DMS53 treated with DMSO at 0.1 percent for 48 hours (cell line): Measurements from ENCODE around the gene SLC49A3.
A peak's percentile ranks its signal among the peaks of the same experiment; 100 is the strongest.
"Not testable (repeated sequence)": the region's sequence is repeated elsewhere in the genome, so short reads cannot be mapped to it uniquely, and the experiment has no call there.

Experiments used
- DNase-seq: peaks from one replicate; lab custom pipeline; 2025; ENCODE audit not compliant: unreplicated experiment; lab: John Stamatoyannopoulos, UW

Gene SLC49A3

GRCh38 chr4:703336-704197 is 14.6 kb upstream of the SLC49A3 start:
- DNase-seq = no peak

GRCh38 chr4:702618-703048 is 13.7 kb upstream of the SLC49A3 start:
- no peak for DNase-seq

GRCh38 chr4:700587-701264 is 11.8 kb upstream of the SLC49A3 start:
- no peak for DNase-seq

GRCh38 chr4:699816-700580 is 11.0 kb upstream of the SLC49A3 start:
- DNase-seq = no peak

GRCh38 chr4:694341-694940 is 5.5 kb upstream of the SLC49A3 start:
- not testable (repeated sequence) for DNase-seq

- peak; percentile 62 for DNase-seq
These were observed 4.0 kb upstream of the SLC49A3 start for GRCh38 chr4:692771-693554.

GRCh38 chr4:689723-690122 is 772 bp upstream of the SLC49A3 start:
- DNase-seq = peak; percentile 46

GRCh38 chr4:687971-688853 is 739 bp downstream of the SLC49A3 start:
- DNase-seq = peak; percentile 50

GRCh38 chr4:687048-687970 is 1.6 kb downstream of the SLC49A3 start:
- DNase-seq = no peak

- DNase-seq = no peak
These were observed 2.4 kb downstream of the SLC49A3 start for GRCh38 chr4:686413-687040.

GRCh38 chr4:685679-686412 is 3.1 kb downstream of the SLC49A3 start:
- no peak for DNase-seq

GRCh38 chr4:684623-685327 is 4.2 kb downstream of the SLC49A3 start:
- DNase-seq = no peak

- peak; percentile 52 for DNase-seq
These were observed 4.8 kb downstream of the SLC49A3 start for GRCh38 chr4:683982-684622.

- no peak for DNase-seq
These were observed 5.6 kb downstream of the SLC49A3 start for GRCh38 chr4:683247-683897.

GRCh38 chr4:682490-683172 is 6.3 kb downstream of the SLC49A3 start:
- peak; percentile 76 for DNase-seq
